Measurements from ENCODE around the gene C3orf52.

C3orf52 gene

DNA sequence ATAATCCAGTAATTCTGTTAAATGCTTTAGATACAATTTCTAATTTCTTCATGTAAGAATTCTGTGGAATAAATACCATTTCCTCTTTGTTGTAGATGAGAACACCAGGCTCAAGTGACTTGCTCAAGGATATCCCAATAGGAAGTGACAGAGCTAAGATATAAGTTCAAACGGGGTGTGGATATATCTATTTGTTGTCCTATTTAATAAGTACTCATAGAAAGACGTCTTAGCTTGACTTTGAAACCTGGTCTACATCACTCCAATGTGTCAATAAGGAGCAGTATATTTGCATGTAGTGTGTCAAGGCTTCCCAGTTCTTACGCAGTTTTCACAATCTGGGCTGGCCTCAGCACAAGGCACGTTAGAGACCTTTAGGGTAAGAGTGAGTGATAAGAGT is 51.6 kb downstream of the C3orf52 start:
- FAIRE-seq = no peak

DNA sequence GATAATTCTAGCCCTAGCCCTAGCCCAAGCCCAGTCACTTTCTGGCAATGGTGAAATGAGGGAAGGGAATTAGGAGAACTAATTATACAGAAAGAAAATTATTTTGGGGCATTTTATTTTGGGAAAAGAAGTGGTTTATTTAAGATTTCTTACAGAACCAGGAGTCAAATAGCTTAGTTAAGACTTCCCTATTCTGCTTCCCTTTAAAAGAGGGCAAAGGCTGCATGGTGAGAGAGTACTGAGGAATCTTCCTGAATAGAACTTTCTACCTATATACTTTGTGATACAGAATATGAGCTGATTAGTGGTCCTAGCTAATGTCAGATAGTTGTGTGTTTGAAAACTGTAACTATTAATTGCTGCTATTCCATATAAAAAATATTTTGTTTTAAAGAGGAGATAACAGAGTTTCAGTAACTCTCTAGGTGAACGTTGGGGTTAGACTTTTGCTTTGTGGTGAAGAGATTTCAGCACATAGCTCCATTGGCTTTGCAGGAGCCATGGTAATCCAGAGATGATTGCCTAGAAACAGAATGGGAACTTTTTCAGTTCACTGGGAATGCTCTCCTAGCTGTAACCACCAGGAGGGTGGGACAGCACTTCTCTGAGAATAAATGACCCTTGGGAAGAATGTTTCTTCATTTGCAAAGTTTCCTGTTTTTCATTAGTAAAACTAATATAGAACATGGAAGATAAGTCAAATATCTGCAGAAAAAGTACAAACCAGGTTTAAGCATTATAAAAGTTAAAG is 52.2 kb downstream of the C3orf52 start:
- FAIRE-seq = no peak

DNA sequence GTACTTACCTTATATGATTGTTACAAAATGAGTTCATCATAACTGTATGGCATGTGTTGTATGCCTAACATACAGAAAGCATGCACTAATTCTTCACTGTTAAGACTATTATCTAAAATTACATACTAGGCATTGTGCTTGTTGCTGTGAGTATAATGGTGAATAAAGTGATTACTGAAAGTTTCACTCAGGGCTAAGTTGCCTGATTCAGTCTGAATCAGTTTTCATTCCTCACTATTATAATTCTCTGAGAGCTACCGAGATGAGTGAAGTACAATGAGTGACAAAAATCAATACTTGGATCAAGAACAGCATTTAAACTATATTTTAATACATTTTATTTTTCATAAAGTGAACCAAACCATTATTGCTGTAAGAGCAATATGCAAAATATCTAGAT is 54.4 kb downstream of the C3orf52 start:
- no peak for FAIRE-seq

DNA sequence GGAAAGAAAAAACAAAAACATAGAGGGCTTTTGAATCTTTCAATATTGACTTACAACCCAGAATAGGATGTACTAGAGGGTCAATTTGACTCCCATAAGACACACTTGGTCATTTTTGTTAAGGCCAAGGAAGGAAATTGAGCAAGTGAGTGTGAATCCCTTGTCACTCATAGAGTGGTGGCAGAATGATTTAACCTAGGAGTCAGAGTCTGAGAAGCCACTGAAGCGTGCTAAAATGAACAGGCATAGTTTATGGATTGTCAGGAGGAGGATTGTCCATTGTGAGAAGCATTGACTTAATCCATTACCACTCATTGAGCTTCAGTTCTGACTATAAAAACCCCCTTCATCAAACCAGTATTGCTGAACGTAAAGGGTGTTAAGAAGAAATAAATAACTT is 55.1 kb downstream of the C3orf52 start:
- FAIRE-seq = no peak

DNA sequence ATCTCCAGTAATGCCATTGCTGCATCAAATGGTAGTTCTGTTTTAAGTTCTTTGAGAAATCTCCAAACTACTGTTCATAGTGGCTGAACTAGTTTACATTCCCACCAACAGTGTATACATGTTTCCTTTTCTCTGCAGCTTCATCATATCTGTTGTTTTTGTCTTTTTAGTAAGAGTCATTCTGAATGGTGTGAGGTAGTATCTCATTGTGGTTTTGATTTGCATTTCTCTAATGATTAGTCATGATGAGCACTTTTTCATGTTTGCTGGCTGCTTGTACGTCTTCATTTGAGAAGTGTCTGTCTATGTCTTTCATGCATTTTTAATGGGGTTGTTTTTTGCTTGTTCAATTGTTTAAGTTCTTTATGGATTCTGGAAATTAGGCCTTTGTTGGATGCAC is 57.1 kb downstream of the C3orf52 start:
- no peak for FAIRE-seq

DNA sequence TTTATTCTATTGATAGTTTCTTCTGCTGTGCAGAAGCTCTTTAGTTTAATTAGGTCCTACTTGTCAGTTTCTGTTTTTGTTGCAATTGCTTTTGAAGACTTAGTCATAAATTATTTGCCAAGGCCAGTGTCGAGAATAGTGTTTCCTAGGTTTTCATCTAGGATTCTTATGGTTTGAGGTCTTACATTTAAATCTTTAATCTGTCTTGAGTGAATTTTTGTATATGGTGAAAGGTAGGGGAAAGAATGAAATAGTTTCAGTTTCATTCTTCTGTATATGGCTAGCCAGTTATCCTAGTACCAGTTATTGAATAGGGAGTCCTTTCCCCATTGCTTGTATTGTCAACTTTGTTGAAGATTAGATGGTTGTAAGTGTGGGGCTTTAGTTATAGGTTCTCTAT is 57.5 kb downstream of the C3orf52 start:
- no peak for FAIRE-seq

DNA sequence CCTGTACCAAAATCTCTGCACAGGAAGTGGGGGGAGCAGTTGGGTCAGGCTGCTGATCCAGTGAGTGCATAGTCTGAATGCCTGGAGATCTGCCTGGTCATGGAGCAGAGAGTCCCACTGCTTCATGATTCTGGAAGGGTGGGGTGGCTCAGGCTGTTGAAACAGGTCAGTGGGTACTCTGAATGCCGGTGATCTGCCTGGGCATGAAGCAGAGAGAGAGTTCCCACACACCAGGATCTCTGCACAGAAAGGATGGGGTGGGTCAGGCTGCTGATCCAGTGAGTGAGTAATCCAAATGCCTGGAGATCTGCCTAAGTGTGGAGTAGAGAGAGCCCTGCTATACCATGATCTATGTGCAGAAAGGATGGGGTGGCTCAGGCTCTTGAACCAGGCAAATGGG is 62.9 kb downstream of the C3orf52 start:
- FAIRE-seq = no peak

DNA sequence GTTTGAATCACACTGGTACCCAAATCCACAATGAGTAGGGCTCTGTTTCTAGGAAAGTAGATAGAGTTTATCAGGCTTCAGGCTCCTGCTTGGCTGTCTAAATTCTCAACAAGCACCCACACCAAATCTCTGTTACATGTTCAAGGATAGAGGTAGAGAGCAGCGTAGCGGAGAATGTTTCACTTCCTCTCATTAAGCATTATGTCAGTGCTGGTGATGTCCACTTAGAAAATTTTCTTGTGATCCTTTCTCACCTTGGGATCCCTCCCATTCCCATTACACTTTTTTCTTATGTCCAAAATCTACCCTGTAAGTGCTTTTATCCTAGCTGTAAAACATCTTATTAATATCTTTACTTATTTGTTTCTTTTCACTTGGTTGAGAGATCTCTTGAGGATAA is 81.6 kb downstream of the C3orf52 start:
- FAIRE-seq = no peak
